Thoracic aorta (tissue), 2 donors: Measurements from ENCODE around the gene HES3. TPM values are rescaled to one million over a fixed set of nuclear protein-coding genes. Genes with fewer than 3 reads are reported as not detected.

Experiments
- ATAC-seq: fragments of 150-250 bp; one replicate; pipeline ENCODE4 v1.8.0; 2017; ENCODE audit warnings: low read depth; ENCODE audit not compliant: insufficient number of reproducible peaks, low FRiP score
- DNase-seq: peaks from one replicate; pipeline ENCODE4 v3.0.0-alpha.2; 2020; ENCODE audit warnings: low spot score
- H3K27ac ChIP-seq, 2 donors: fragments of 200-600 bp; sonication (generic); 1 replicate in 1 of 2; 2 replicates in 1 of 2; pipeline ENCODE4 v1.5.1; 2016; ENCODE audit warnings: mild to moderate bottlenecking in 2 of 2, moderate library complexity in 2 of 2
- H3K27me3 ChIP-seq: fragments of 200-600 bp; sonication (generic); replicated peaks from 2 replicates; pipeline ENCODE4 v1.6.0; 2016; ENCODE audit warnings: mild to moderate bottlenecking; ENCODE audit not compliant: insufficient read depth
- H3K36me3 ChIP-seq: fragments of 200-600 bp; sonication (generic); one replicate; pipeline ENCODE4 v1.5.1; 2016
- H3K4me1 ChIP-seq, 2 donors: fragments of 200-600 bp; sonication (generic); 1 replicate in 1 of 2; 2 replicates in 1 of 2; pipeline versions ENCODE4 v1.5.1 to v1.6.0; 2016; ENCODE audit warnings: low read depth in 2 of 2, mild to moderate bottlenecking in 1 of 2; ENCODE audit not compliant: control insufficient read depth in 1 of 2
- H3K4me3 ChIP-seq: fragments of 200-600 bp; sonication (generic); 2 replicates; pipeline ENCODE4 v1.5.1; 2016; ENCODE audit warnings: mild to moderate bottlenecking
- H3K9me3 ChIP-seq: fragments of 200-600 bp; sonication (generic); 2 replicates; pipeline ENCODE4 v1.5.1; 2016
- total RNA-seq, 2 donors: library from RNA; depleted of rRNA; stranded (reverse); fragments of >200 nt; gene quantifications; one replicate each; pipeline versions ENCODE4 v1.1.0 to v1.2.3, GENCODE V29; 2016
- TF ChIP-seq, protein P1 (sequence below): fragments of 200-600 bp; sonication (generic); IDR thresholded peaks from one replicate; pipeline ENCODE4 v1.5.1; 2019; ENCODE audit warnings: antibody characterized with exemption

The HES3 gene
- total RNA-seq, 2 donors from 2014 or later = not detected

DNA sequence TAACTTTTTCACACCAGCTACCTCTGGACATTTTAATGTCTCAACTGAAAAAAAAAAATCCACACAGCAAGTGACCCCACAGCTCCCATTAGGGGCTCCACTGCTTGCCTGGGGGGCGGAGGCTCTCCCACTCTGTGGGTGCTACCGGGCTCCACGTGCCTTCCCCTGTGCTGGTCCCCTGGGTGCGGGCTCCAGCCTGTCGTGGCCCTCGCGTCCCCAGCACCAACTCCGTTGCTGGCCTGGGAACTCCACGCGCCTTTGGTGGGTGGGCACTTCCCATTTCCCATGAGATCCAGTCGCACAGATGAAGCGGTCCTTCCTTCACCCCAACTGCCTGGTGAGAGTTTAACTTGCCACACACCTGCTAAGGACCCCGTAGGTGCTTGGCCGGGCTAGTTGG, 44.0 kb downstream of the HES3 start:
- H3K4me1 ChIP-seq = peaks cover 12 to 18% of the 10 kb centered on the region in 2 donors
- H3K36me3 ChIP-seq = no peaks in the 10 kb centered on the region
- ATAC-seq (no peak), DNase-seq (no peak)
- H3K4me3 ChIP-seq = peak overlapping the region; percentile 31
- TF ChIP-seq, protein P1, sequence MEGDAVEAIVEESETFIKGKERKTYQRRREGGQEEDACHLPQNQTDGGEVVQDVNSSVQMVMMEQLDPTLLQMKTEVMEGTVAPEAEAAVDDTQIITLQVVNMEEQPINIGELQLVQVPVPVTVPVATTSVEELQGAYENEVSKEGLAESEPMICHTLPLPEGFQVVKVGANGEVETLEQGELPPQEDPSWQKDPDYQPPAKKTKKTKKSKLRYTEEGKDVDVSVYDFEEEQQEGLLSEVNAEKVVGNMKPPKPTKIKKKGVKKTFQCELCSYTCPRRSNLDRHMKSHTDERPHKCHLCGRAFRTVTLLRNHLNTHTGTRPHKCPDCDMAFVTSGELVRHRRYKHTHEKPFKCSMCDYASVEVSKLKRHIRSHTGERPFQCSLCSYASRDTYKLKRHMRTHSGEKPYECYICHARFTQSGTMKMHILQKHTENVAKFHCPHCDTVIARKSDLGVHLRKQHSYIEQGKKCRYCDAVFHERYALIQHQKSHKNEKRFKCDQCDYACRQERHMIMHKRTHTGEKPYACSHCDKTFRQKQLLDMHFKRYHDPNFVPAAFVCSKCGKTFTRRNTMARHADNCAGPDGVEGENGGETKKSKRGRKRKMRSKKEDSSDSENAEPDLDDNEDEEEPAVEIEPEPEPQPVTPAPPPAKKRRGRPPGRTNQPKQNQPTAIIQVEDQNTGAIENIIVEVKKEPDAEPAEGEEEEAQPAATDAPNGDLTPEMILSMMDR = no peak
- no peak overlapping the region for H3K27ac ChIP-seq
- no peaks in the 10 kb centered on the region for H3K27me3 ChIP-seq
- no peaks in the 10 kb centered on the region for H3K9me3 ChIP-seq

DNA sequence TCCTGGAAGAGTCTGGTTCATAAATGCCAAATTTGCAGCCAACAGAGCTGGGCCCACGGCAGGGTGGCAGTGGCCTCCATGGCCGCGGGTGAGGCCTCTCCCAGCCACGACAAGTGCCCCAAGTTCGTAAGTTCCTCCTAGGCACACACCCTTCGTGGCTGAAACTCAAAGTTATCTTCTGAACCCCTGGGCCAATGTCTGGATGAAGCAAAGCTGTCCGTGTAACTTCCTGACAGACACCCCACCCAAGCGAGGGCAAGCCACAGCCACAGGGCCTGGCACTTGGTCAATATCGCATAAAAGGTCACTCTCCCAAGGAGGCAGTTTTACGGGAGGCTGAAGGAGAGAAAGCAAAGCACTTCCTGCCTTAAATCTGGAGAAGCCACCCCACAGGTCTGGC, 44.7 kb downstream of the HES3 start:
- H3K27me3 ChIP-seq = no peaks in the 10 kb centered on the region
- no peak overlapping the region for H3K4me3 ChIP-seq
- H3K4me1 ChIP-seq = peaks cover 12 to 18% of the 10 kb centered on the region in 2 donors
- ATAC-seq (no peak), DNase-seq (no peak)
- no peak overlapping the region for H3K27ac ChIP-seq
- TF ChIP-seq, protein P1 = no peak
- H3K36me3 ChIP-seq = no peaks in the 10 kb centered on the region
- no peaks in the 10 kb centered on the region for H3K9me3 ChIP-seq

DNA sequence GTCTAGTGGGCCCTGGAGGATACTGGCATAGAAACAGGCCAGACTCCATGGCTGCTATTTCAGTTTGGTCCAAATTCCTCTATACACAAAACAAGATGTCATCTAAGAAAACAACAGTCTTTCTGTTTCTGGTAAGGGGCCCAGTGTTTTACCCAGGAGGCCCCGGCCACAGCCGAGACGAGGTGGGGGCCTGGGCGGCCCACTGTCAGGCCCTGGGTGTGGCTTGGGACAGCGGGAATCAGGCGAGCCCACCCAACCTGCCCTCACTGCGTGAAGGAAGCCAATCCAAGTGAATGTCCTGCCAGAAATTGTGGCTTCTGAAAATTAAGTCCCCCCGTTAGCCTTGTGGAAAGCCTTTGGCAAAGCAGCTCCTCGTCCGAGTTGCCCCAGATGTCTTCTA, 48.1 kb downstream of the HES3 start:
- Histone ChIP-seq H3K27me3 (no peaks in the 10 kb centered on the region), H3K27ac (no peak overlapping the region), H3K4me1 (peaks cover 12 to 16% of the 10 kb centered on the region in 2 donors), H3K36me3 (no peaks in the 10 kb centered on the region), H3K4me3 (no peak overlapping the region), H3K9me3 (no peaks in the 10 kb centered on the region)
- ATAC-seq = no peak
- no peak for DNase-seq
- TF ChIP-seq, protein P1 = no peak

DNA sequence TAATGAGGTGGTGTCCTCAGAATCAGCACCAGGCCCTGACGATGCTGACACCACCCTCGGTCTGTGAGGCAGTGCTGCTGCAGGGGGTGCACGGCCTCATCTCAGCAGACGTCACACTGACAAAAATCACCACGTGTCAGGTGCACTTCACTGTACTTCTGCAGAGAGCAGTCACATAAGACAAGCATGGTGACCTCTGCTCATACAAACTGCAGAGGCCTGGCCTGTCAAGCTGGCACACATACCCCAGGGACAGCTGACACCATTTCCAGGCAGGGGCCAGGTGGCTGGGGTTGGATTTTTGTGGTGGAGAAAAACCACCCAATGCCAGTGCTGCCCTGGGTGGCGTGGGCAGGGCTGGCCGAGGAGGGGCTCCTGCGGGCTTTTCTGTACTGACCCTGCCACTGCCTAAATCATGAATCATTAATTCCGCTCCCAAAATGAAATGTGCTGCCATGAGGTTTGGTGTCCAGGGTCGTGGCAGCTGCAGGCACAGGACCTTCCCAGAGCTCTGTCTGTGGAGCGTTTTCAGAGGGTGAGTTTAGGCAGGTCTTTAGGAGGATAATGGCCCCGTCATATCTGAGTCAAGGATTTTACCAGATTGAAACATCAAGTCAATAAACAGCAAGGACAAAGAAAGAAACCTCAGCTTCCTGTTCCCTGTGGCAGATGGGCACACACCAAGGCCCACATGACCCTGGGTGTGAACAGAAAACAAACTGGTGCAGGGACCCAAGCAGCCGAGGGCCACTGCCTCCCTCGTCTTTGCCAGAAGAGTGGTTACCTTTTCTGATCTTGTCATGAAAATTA, 50.3 kb downstream of the HES3 start:
- Histone ChIP-seq H3K27me3 (no peaks in the 10 kb centered on the region), H3K36me3 (no peaks in the 10 kb centered on the region), H3K9me3 (no peaks in the 10 kb centered on the region), H3K27ac (no peak overlapping the region), H3K4me1 (no peaks in the 10 kb centered on the region), H3K4me3 (no peak overlapping the region)
- TF ChIP-seq, protein P1 = no peak
- no peak for DNase-seq
- no peak for ATAC-seq

DNA sequence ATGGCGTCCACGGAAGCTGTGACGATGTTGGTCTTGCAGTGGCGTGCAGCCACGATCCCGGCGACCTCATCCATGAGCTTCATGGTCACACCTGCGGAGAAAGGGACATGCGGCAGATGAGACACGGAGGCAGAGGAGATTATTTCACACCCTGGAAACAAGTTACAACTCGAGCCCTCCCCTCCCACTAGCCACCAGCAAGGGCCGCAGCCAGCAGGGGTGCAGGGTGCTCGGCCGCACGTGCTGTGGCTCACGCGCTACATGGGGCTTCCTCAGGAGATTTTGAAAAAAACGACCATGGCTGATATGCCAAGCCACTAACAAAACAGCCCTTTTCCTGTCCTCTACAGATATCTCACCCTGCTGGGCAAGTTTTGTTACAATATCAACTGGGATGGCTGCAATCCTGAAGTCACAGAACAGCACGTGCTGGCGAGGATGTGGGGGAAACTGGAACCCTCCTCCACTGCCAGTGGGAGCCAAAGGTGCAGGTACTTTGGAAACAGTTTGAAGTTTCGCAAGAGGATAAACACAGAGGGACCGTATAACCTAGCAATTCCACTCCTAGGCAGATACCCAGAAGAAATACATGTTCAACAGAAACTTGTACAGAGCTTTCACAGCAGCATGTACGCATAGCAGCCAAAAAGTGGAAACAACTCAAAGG, 51.0 kb downstream of the HES3 start:
- DNase-seq (no peak), ATAC-seq (no peak)
- Histone ChIP-seq H3K27ac (no peak overlapping the region), H3K4me1 (no peaks in the 10 kb centered on the region), H3K9me3 (no peaks in the 10 kb centered on the region), H3K36me3 (no peaks in the 10 kb centered on the region), H3K27me3 (no peaks in the 10 kb centered on the region), H3K4me3 (no peak overlapping the region)
- TF ChIP-seq, protein P1 = no peak
